OCI-LY7 (cell line): ENCODE results near the gene SERPINA5.

Experiments
- CTCF ChIP-seq: fragments of 200-600 bp; sonication (generic); conservative IDR thresholded peaks from 2 replicates; pipeline ENCODE4 v1.5.1; 2014; ENCODE audit warnings: mild to moderate bottlenecking, antibody characterized with exemption, low read length, moderate library complexity, mixed read lengths
- EZH2phosphoT487 ChIP-seq: fragments of 200-600 bp; sonication (generic); IDR thresholded peaks from 2 replicates; pipeline ENCODE4 v1.6.1; 2018; ENCODE audit warnings: low read depth, borderline replicate concordance, mild to moderate bottlenecking, mixed run types, antibody characterized with exemption, low read length, moderate library complexity, mixed read lengths

DNA sequence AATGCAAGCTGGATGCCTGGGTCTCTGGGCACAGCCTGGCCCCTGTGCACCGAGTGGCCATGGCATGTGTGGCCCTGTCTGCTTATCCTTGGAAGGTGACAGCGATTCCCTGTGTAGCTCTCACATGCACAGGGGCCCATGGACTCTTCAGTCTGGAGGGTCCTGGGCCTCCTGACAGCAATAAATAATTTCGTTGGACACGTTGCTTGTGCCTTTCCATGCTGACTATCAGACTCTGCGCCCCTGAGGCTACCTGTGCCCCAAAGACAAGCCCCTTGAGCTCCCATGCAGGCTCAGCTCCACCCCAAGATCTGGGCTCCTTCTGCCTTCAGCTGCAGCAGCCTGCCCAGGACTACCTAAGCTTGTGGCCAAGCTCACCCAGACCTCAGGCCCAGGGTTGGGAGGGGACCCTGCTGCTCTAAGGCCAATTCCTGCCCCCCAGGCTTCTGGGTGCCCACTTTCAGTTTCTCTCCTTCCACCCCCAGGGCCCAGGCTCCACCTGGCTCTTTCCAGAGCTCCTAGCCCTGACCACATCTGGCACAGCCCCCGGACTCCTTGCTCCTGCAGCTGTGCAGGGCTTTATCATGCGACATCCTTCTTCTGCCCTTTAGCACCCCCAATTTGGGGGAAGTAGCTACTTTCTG lies 42.8 kb downstream of the SERPINA5 start:
- TF ChIP-seq CTCF, result no peak
- no peak for TF ChIP-seq EZH2phosphoT487
